Endometrium (tissue), 2 donors: ENCODE measurements around the gene MORC2.
A peak's percentile ranks its signal among the peaks of the same experiment; 100 is the strongest.

Source experiments
- FAIRE-seq: peaks from 2 replicates; lab custom pipeline; 2012; peaks lifted over from hg19 to GRCh38; lab: Jason Lieb, UNC
- donor health status: control.
- donor health status: control.

Gene MORC2

DNA sequence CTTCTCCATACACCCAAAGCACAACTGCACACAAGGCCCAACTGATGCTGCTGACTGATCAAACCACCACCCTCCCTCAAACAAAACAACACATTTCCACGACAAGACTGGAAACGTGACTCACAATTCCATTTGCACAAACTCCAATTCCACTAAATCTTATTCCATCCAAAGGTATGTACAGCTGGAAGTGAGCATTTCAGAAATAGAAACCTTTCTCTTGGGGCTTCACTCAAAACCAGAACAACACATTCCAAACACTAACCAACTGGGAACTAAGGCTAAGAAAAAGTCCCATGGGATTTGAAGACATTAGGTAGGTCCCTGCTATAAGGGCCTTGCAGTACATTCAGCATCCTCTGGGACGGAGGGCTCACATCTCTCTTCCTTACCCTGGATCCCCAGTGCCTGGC, 19.6 kb downstream of the MORC2 start:
- FAIRE-seq: no peak

DNA sequence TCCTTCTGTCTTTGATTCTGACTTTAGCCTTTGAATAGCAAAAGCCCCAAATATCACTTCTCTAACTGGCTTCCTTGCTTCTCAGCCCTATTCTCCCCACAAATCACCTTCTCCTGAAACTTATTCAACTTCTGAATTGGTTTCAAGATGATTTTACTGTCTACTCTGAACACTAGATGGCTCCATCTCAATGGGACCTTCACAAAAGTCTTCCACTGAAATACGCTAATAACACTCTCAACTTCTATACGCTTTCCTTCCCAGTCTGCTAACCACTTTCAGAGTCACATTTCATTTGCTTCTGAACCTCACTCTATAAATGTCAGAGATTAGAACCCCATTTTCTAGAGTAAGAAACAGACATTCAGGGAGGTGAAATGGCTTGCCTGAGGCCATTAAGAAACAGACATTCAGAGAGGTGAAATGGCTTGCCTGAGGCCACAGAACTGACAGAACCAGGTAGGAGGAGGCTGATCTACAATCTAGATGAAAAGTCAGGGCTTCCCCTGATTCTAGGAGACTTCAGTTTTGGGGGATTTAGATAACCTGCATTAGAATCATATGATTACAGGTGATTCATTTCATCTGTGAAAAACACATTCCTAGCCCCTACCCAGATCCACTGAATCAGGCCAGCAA, 20.6 kb downstream of the MORC2 start:
- FAIRE-seq: peak; percentile 77

DNA sequence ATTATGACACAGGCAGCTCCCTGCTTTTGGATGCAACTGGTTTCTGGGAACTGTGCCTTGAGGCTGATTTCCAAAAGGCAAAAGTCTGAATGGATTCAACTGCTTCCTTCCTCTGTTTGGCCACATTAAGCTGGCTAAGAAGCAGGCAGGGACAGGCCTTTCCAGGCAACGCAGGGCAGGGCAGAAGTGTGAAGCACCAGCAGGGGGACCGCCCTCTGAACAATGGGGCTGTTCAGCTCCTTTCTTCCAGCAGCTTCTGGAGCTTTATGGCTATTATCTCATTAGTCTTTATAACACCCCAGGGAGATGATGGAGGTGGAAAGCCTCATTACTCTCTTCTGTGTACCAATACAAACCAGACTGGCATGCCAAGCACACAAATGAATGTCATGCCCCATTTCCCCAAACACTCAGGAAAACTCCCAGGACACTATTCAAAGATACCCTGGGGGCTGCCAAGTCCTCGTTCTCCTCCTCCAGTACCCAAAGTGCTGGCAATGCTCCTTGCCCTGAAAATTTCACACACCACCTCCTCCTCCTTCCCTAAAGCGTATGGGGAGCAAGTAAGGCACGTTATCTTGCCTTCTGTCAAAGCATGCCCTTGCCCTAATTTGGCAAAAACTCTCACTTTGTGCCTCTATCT, 21.3 kb downstream of the MORC2 start:
- FAIRE-seq: no peak

DNA sequence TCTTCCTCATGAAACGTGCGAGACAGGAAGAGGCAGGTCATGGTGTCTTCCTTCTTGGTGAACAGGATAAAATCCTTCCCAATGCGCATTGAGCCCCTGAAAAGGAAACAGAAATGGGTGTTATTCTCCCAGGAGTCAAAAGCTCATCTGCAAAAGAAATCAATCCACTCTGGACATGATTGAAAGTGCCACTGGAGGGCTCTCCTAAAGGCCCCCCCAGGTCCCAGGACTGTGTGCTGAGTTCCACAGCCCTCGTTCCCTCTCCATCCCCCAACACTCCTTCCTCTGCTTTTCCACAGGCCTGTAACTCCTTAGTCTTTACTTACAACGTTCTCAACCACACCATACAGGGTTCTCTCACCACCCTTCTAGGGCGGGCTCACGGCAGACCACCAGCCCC, 22.2 kb downstream of the MORC2 start:
- FAIRE-seq: no peak

DNA sequence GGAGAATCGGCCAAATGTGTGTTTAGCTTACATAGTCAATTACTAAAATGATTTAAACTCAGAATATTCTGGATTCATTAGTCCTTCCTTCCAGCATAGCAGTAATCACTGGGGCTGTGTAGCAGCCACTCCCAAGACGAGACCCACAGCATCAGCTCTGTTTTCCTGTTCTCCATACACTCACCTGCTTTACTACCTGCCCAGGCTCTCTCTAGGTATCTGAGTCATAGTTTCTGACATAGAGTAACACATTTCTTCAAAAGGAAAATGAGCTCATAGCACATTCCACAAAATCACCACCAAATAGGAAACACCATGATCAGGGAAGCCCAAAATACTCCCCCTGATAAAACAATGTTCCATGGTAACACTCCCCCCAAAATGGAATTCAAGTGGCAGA, 22.9 kb downstream of the MORC2 start:
- no peak for FAIRE-seq

DNA sequence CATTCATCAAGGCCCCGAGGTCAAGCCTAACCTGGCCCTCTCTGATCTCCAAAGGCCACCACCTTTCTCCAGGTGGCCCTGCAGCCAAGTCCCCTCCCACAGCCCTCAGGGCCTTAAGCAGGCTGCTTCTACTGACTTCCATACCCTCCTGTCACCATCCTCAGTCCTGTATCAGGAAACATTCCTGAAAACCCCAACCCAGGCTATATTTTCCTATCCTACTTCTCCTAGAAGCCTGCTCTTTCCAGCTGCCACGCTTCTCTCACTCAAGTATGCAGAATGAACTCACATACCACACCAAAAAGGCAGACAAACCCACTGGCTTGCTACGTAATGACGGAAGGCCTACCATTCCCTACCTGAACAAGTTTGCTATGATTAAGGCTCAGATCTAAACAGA, 23.6 kb downstream of the MORC2 start:
- no peak for FAIRE-seq

DNA sequence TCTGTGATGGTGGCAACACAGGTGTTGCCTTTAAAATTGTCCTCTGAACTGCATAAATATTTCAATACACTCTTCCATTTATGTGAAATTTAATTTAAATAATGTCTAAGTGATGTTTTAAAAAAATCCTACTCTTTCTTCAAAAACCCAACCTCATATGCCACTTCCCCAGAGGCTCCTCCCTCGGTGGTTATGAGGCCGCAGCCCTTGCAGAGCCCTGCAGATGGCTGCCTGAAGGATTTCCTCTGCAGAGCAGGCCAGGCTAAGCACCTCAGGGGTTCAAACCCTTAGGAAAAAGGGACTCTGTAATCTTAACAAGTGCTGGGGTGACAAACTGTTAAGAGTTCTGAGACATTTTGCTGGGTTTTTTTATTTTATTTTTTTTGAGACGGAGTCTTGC, 25.2 kb downstream of the MORC2 start:
- FAIRE-seq: no peak

DNA sequence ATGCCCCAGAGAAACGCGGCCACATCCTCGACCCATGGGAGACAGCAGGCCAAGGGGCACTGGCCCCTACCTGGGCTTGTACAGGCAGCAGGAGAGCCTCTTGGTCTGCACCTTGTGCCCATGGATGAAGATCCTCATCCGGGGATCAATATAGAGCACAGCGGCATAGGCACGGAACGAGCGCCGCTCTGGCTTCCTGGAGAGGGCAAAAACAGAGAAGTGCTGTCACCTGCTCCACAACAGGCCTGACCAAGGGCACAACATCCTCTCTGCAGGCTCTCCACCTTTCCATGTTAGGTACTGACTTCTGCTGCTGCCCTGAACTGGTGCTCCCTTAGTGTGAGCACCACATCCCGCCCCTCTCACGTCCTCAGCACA, 27.2 kb downstream of the MORC2 start:
- no peak for FAIRE-seq

DNA sequence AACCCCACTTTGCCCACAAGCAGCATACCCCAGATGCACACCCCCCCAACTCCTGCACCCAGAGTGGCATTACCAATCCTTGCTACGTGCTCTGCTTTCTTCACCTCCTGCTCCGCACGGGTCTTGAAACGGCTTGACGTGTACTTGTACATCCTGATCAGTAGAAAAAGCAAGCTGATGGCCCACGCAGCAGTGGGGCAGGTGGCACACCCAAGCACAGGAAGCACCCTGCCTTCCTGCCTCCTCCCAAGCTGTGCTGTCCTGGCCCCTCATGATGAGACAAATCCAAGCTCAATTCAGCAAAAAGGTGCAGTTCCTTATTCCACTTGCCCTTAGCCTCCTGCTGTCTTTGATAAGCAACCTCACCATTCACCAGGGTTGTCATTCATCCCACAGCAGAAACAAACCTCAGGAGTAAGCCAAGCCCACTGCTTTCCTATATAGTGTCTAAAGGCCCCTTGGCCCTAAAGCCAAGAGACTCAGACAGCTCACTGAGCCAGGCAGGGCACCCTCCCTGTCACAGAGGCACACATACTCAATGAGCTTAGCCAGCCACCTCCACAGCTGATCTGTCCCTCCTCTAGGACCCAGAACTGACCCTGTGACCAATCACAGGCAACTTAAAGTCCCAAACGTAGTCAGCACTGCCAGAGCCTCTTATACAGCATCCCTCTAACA, 27.8 kb downstream of the MORC2 start:
- FAIRE-seq: no peak

DNA sequence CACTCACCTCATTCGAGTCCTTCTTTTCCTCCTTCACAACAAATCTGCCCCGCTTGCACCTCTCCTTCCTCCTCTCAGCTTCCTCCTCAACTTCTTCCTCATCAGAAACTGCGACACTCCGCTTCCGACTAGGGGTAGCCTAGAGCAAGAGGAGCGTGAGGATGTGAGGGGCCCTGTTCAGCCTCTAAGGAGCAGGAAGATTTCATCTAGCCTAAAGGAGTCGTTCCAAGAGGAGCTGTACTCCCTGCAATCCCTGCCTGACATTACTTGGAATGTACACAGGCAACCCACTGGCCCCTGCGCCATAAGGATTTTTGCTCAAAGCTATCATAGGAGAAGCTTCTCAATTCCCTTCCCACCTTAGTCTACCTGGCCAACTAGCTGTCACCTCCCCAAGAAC, 34.5 kb downstream of the MORC2 start:
- FAIRE-seq: no peak

DNA sequence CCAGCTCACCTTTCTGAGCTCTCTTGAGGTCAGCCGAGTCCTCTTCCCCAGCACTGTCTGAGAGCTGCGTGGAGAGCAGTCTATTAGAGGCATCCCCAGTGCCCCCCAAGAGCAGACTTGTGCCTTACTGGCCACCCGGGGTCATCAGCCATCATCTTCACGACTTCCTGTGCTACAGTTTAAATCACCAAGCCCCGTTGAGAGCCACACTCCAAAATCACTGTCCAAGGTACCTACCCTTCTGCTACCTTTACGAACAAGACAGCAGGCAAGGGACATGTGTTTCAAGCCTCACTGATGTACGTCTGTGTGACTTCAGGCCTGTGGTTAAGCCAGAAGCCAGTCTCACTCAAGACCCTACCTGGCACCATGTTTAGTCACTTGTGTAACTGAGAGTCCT, 35.1 kb downstream of the MORC2 start:
- FAIRE-seq: no peak

DNA sequence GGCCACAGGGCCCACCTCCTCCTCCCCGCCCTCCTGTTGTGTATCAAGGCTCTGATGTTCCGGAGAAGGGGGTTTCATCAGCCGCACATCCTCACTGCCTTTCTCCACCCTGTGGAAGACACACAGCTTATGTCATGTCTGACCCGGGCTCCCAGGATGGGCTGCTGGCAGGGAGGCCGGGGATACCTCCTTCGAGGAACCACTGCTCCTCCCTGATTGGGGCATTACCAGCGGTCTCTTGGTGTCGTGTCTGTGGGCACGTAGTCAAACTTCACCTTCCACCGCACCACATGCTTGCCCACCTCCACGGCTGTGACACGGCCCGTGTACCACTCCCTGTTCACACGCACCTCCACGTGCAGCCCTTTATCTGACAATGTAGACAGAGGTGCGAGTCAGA, 35.9 kb downstream of the MORC2 start:
- no peak for FAIRE-seq

DNA sequence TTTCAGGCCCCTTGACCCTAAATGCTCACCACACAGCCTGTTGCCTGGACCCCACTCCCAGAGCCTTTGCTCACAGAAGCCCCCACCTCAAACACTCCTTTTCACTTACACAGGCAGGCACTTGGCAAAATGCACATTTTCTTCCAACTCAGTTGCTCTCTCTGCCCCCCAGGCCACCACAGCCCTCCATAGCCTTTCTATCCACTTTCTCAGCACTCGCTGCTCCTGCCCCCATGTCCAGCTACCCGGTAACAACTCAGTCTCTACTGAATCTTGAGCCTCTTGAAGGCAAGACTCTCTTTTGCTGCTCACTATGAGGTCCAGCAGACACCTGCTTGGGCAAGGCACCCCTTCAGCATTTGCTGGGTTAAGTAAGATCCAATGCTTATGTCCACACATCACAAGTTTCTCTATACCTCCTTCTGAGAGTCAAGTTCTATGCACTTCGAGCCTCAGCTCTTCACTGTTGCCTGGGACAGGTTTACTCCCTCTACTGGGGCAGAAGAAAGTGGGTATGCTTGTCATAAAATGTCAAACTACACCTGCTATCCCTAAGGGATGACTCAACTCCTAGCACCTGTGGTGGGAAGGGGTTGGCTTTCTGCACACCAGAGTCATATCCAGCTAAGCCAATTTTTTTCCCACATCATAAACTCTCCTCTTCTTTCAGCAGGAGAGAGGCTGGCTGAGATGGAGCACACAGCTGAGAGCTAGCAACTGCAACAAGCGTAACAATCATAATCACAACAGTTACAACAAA, 36.9 kb downstream of the MORC2 start:
- no peak for FAIRE-seq

DNA sequence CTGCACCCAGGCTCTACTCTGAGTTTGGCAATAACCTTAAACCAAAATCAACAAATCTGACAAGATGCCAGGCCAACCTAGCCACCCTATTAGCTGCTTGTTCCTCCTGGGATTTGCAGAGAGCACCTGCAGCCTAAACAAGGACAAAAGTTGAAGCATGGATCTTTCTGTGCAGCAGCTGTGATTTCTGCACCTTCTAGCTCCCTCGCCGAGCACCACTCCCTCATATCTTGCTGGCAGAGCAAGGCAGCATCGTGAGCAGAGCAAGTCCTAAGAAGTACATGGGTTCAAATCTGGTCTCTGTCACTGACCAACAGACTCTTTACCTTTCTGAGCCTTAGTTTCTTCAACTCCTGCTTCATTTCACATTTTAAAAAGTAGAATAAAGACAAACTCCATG, 38.3 kb downstream of the MORC2 start:
- no peak for FAIRE-seq

DNA sequence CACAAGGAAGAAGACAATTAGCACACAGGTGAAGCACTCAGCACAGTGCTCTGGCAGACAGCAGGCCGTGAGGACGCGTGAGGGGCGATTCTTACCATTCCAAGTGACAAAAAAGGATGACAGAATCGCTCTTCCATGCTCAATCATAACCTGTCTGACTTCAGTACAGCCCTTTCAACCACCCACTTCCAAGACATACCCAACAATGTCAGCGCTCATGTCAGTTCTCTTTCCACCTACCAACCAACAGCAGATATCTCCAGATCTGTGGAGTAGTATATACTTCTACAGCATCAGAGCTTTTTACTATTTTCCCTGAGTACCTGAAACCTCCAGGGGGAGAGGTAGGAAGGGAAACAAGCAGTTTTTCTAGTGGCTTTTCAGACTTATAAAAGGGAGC, 40.2 kb downstream of the MORC2 start:
- no peak for FAIRE-seq

DNA sequence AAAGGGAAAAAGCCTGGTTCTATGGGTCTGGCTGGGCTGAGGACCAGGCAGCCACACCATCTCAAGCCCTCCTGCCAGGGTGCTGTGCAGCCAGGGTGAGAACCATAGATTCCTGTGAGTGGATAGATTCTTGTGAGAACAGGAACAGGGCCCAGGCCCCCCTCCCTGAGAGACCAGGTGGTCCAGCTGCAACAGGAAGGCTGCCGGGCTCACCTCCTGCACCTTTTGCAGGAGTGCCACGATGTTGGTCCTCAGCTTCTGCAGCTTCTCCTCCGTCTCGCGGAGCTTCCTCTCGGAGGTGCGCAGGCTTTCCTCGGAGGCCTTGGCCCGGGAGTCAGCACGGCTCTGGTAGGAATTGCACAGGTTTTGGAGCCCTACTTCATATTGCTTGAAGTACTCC, 40.8 kb downstream of the MORC2 start:
- FAIRE-seq: no peak

DNA sequence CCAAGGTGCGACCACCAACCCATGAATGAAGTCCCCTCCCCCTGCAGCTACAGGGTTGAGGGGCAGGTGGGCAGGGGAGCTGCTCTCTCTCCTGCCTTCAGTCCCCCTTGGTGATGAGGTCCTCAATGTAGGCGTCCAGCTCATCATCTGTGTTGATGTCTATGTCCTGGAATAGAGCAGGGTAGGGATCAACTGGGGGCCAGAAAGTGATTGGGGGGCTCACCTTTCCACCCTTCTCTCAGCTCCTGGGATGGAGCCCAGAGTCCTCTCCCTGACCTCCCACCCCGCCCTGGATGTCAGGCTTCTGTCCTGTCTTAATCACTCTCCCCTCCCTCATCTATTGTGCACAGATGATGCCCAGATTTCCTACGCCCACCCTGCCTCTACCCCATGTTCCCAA, 41.9 kb downstream of the MORC2 start:
- no peak for FAIRE-seq

DNA sequence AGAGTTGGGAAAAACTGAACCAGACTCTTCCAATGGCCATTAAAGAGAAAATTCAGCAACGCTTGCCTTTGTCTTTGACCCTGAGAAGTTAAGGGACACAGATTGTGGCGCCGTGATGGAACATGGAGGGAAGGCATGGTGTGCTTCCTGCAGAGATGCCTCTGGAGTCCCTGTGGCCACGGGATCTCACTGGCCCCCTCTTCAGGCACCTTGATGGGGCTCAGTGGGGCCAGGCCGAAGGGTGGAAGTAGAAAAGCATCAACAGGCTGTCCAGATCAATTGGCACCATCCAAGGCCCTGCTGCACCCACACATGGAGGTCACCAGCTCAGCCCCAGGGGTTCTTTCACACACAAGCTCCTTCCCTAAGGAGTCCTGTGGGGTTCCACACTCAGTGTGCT, 42.9 kb downstream of the MORC2 start:
- FAIRE-seq: no peak

DNA sequence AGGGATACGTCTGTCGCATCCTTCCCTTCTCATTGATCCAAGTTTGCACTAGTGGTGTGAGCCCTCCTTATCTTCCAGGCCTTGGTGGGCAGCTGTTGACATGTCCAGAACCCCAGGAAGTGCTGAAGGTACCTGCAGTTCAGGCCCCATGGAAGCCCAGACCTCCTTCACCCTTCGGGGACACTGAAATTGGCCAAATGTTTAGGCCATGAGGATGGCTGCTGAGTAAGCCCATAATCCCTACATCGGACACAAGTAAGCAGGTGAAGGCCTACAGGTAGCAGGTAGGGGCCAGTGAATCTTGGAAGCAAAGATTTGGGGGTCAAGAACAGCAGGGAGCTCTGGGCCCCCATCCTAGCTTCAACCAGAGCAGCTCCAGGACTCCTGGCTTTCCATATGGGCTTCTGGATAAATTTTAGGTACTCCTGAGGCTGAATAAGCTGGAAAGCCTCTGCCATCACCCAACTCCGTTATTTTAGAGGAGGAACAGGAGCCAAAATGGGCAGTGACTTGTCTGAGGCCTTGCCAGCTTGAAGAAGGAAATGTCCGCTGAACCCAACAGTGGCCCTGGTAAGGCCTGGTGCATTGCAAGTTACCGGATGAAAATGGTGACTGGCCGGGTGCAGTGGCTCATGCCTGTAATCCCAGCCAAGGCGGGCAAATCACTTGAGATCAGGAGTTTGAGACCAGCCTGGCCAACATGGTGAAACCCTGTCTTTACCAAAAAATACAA, 45.2 kb downstream of the MORC2 start:
- no peak for FAIRE-seq

DNA sequence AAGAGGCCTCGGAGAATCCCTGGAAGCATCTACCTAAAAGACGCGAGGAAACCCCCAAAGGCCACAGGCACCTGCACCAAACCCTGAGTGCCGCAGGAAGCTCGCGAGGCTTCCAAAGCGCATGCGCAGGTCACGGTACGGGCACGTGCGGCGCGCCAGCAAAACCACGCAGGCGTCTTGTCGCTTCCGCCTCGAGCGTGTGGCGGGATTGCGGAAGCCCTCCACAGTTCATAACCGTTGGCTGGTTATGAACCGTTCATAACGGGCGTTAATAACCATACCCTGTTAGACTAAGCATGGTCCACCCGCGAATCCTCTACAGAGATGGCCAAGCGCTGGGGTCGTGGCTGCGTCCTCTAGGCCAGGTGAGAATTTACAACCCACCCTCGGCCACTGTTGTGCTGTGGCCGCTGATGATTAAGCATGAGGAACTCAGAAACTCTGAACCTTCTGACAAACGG, 46.4 kb downstream of the MORC2 start:
- no peak for FAIRE-seq

DNA sequence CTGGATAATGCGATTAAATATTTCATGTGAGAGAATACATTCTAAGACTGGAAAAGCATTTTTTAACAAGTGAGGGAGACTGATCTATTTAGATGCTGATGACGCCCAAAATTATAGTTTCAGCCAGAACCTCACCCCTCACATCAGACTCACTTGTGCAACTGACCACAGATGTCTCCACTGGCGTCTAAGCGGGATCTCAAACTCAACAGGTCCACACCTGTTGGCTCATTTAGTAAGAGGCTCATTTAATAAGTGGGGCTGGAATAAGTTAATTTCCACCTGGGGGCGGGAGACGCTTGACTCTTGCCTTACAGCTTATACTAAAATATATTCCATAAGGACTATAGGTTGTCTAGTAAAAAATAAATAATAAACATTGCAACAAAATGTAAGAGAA, 47.5 kb downstream of the MORC2 start:
- FAIRE-seq: no peak

DNA sequence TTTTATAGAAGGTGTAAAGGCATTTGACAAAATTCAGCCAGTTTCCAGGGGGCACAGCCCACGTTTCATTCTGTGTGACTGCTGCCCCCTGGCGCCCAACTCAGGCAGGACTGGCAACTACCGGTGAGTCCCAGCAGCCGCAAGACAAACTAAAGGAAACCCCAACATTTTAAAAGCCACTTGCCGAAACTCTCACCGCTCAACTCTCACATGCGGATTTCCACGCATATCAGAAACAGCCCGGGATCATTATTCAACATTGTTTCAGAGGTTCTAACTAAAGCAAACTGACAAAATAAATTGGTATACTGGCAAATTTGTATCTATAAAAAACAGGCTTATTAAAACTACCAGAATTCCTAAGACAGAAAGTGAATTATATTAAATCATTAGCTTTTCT, 48.2 kb downstream of the MORC2 start:
- peak; percentile 39 for FAIRE-seq
